ENCODE results near the gene AADACL4. TPM values are rescaled to one million over a fixed set of nuclear protein-coding genes. Genes with fewer than 3 reads are reported as not detected.
A peak's percentile ranks its signal among the peaks of the same experiment; 100 is the strongest.

AADACL4 gene
- total and polyA plus RNA-seq, 2 experiments from 2014 or later: not detected

- Histone ChIP-seq H3K27ac (no peak overlapping the region), H3K27me3 (peaks cover 5% of the 10 kb centered on the region), H3K9me3 (ENCODE audit: low read depth) (no peaks in the 10 kb centered on the region), H3K4me3 (no peak overlapping the region), H3K4me1 (ENCODE audit: low read depth) (no peaks in the 10 kb centered on the region), H3K36me3 (no peaks in the 10 kb centered on the region)
- no peak for TF ChIP-seq CTCF (IDR thresholded peaks at IDR 0.05; ENCODE audit: low read depth, low read length)
- DNase-seq (ENCODE audit: low read depth in 1 of 2, low spot score in 1 of 2): no peak
These were observed 4.9 kb downstream of the AADACL4 start for GRCh38 chr1:12648741-12649140.

- Histone ChIP-seq H3K4me1 (ENCODE audit: low read depth) (no peaks in the 10 kb centered on the region), H3K27ac (no peak overlapping the region), H3K36me3 (no peaks in the 10 kb centered on the region), H3K4me3 (no peak overlapping the region), H3K9me3 (ENCODE audit: low read depth) (no peaks in the 10 kb centered on the region), H3K27me3 (peaks cover 5% of the 10 kb centered on the region)
- TF ChIP-seq CTCF (IDR thresholded peaks at IDR 0.05; ENCODE audit: low read depth, low read length): no peak
- peak in 1 of 2 donors; percentile 70 for DNase-seq (ENCODE audit: low read depth in 1 of 2, low spot score in 1 of 2)
These were observed 6.1 kb downstream of the AADACL4 start for GRCh38 chr1:12649971-12650421.

GRCh38 chr1:12654004-12654567 lies 10.2 kb downstream of the AADACL4 start:
- TF ChIP-seq CTCF (IDR thresholded peaks at IDR 0.05; ENCODE audit: low read depth, low read length): no peak
- Histone ChIP-seq H3K4me3 (no peak overlapping the region), H3K36me3 (no peaks in the 10 kb centered on the region), H3K9me3 (ENCODE audit: low read depth) (no peaks in the 10 kb centered on the region), H3K27me3 (peaks cover 5% of the 10 kb centered on the region), H3K27ac (no peak overlapping the region), H3K4me1 (ENCODE audit: low read depth) (no peaks in the 10 kb centered on the region)
- peak in 1 of 2 donors; percentile 70 for DNase-seq (ENCODE audit: low read depth in 1 of 2, low spot score in 1 of 2)

GRCh38 chr1:12654657-12655056 lies 10.8 kb downstream of the AADACL4 start:
- peaks cover 5% of the 10 kb centered on the region for H3K27me3 ChIP-seq
- no peak for TF ChIP-seq CTCF (IDR thresholded peaks at IDR 0.05; ENCODE audit: low read depth, low read length)
- DNase-seq (ENCODE audit: low read depth in 1 of 2, low spot score in 1 of 2): no peak
- no peak overlapping the region for H3K27ac ChIP-seq
- H3K4me3 ChIP-seq: no peak overlapping the region
- no peaks in the 10 kb centered on the region for H3K4me1 ChIP-seq (ENCODE audit: low read depth)
- no peaks in the 10 kb centered on the region for H3K36me3 ChIP-seq
- H3K9me3 ChIP-seq (ENCODE audit: low read depth): no peaks in the 10 kb centered on the region

- Histone ChIP-seq H3K9me3 (ENCODE audit: low read depth) (no peaks in the 10 kb centered on the region), H3K4me1 (ENCODE audit: low read depth) (no peaks in the 10 kb centered on the region), H3K27ac (no peak overlapping the region), H3K27me3 (peaks cover 5% of the 10 kb centered on the region), H3K4me3 (no peak overlapping the region), H3K36me3 (no peaks in the 10 kb centered on the region)
- no peak for TF ChIP-seq CTCF (IDR thresholded peaks at IDR 0.05; ENCODE audit: low read depth, low read length)
- DNase-seq (ENCODE audit: low read depth in 1 of 2, low spot score in 1 of 2): no peak
These were observed 12.7 kb downstream of the AADACL4 start for GRCh38 chr1:12656575-12656974.

Measured in cardiac muscle cell (in vitro differentiated cells and primary cell).